ENCODE data around the gene KLK10.

GRCh38 chr19:50968716-50969412 lies 50.6 kb downstream of the KLK10 start:
- no peak for TF ChIP-seq EZH2 (IDR thresholded peaks at IDR 0.05; ENCODE audit: borderline replicate concordance, low read depth, low read length, poor library complexity, severe bottlenecking)
- TF ChIP-seq, protein P1, sequence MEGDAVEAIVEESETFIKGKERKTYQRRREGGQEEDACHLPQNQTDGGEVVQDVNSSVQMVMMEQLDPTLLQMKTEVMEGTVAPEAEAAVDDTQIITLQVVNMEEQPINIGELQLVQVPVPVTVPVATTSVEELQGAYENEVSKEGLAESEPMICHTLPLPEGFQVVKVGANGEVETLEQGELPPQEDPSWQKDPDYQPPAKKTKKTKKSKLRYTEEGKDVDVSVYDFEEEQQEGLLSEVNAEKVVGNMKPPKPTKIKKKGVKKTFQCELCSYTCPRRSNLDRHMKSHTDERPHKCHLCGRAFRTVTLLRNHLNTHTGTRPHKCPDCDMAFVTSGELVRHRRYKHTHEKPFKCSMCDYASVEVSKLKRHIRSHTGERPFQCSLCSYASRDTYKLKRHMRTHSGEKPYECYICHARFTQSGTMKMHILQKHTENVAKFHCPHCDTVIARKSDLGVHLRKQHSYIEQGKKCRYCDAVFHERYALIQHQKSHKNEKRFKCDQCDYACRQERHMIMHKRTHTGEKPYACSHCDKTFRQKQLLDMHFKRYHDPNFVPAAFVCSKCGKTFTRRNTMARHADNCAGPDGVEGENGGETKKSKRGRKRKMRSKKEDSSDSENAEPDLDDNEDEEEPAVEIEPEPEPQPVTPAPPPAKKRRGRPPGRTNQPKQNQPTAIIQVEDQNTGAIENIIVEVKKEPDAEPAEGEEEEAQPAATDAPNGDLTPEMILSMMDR (conservative IDR thresholded peaks at IDR 0.05; ENCODE audit: low read depth, low read length): no peak
